HL-60 (cell line): ENCODE data around the gene RPUSD1.

Experiments used
- CTCF ChIP-seq: IDR thresholded peaks from one replicate; pipeline ENCODE4 v1.5.1; 2011; ENCODE audit warnings: low read length, control low read depth, inconsistent platforms; ENCODE audit not compliant: insufficient read depth
- GABPA ChIP-seq: IDR thresholded peaks from 2 replicates; pipeline ENCODE4 v1.6.1; 2012; ENCODE audit warnings: low read depth

- TF ChIP-seq CTCF (no peak), GABPA (no peak)
Observed at GRCh38 chr16:770411-770810, 17.8 kb downstream of the RPUSD1 start.
